Neural cell (in vitro differentiated cells): ENCODE measurements around the gene ZNF493. TPM values are rescaled to one million over a fixed set of nuclear protein-coding genes. Genes with fewer than 3 reads are reported as not detected.

Experiments
- H2AFZ ChIP-seq: fragments of 200-600, 300-800 bp; sonication (generic), shearing (Covaris generic); 2 replicates; pipeline ENCODE4 v1.6.0; 2014; ENCODE audit warnings: low read depth, mild to moderate bottlenecking, antibody characterized with exemption, low read length, moderate library complexity
- H3F3A ChIP-seq: fragments of 200-600 bp; shearing (Covaris generic); 2 replicates; pipeline ENCODE4 v1.6.1; 2016; ENCODE audit warnings: mild to moderate bottlenecking, moderate library complexity, mixed read lengths, antibody characterized with exemption, low read length; ENCODE audit not compliant: insufficient read depth, poor library complexity, severe bottlenecking
- H3K27ac ChIP-seq: fragments of 200-600, 300-800 bp; sonication (generic), shearing (Covaris generic); 2 replicates; pipeline ENCODE4 v1.5.1; 2014; ENCODE audit warnings: mild to moderate bottlenecking, low read length, moderate library complexity
- H3K27me3 ChIP-seq: fragments of 300-800, 200-600 bp; sonication (generic), shearing (Covaris generic); 2 replicates; pipeline ENCODE4 v1.6.0; 2014; ENCODE audit warnings: mild to moderate bottlenecking, low read depth, low read length, moderate library complexity; ENCODE audit not compliant: insufficient read depth
- H3K36me3 ChIP-seq: fragments of 300-800, 200-600 bp; sonication (generic), shearing (Covaris generic); 2 replicates; pipeline ENCODE4 v1.5.1; 2014; ENCODE audit warnings: mild to moderate bottlenecking, antibody characterized with exemption, low read length, moderate library complexity; ENCODE audit not compliant: insufficient read depth
- H3K4me2 ChIP-seq: fragments of 300-800, 200-600 bp; sonication (generic), shearing (Covaris generic); 2 replicates; pipeline ENCODE4 v1.6.0; 2014; ENCODE audit warnings: mild to moderate bottlenecking, low read length
- H3K4me3 ChIP-seq: fragments of 300-800, 200-600 bp; sonication (generic), shearing (Covaris generic); 2 replicates; pipeline ENCODE4 v1.5.1; 2014; ENCODE audit warnings: mild to moderate bottlenecking, low read length, moderate library complexity
- H3K79me2 ChIP-seq: fragments of 200-600 bp; shearing (Covaris generic); replicated peaks from 2 replicates; pipeline ENCODE4 v1.6.0; 2014; ENCODE audit warnings: mild to moderate bottlenecking, low read length, moderate library complexity; ENCODE audit not compliant: insufficient read depth
- H3K9ac ChIP-seq: fragments of 300-800, 200-600 bp; sonication (generic), shearing (Covaris generic); 2 replicates; pipeline ENCODE4 v1.6.1; 2016; ENCODE audit warnings: mild to moderate bottlenecking, low read length, mixed read lengths
- H3K9me2 ChIP-seq: fragments of 200-600 bp; shearing (Covaris generic); 2 replicates; pipeline ENCODE4 v1.6.1; 2016; ENCODE audit warnings: mild to moderate bottlenecking, low read length, mixed read lengths; ENCODE audit not compliant: insufficient read depth
- H3K9me3 ChIP-seq: fragments of 200-600, 300-800 bp; sonication (generic), shearing (Covaris generic); 2 replicates; pipeline ENCODE4 v1.6.1; 2016; ENCODE audit warnings: mild to moderate bottlenecking, mixed run types, low read length, moderate library complexity, mixed read lengths
- H4K20me1 ChIP-seq: fragments of 200-600 bp; shearing (Covaris generic); 2 replicates; pipeline ENCODE4 v1.6.1; 2016; ENCODE audit warnings: mild to moderate bottlenecking, mixed run types; ENCODE audit not compliant: insufficient read depth
- CTCF ChIP-seq: fragments of 450-650 bp; IDR thresholded peaks from 2 replicates; pipeline ENCODE4 v1.5.1; 2014; ENCODE audit warnings: antibody characterized with exemption, mild to moderate bottlenecking, moderate library complexity; ENCODE audit not compliant: poor library complexity, severe bottlenecking
- EP300 ChIP-seq: fragments of 450-650 bp; conservative IDR thresholded peaks from 2 replicates; pipeline ENCODE4 v1.6.1; 2014; ENCODE audit warnings: antibody characterized with exemption, mild to moderate bottlenecking, moderate library complexity; ENCODE audit not compliant: poor library complexity, severe bottlenecking
- EZH2 ChIP-seq: fragments of 200-600, 300-800 bp; shearing (Covaris generic), sonication (generic); IDR thresholded peaks from 2 replicates; pipeline ENCODE4 v1.6.1; 2014; ENCODE audit warnings: antibody characterized with exemption, low read length, borderline replicate concordance, mild to moderate bottlenecking; ENCODE audit not compliant: insufficient read depth, poor library complexity, severe bottlenecking
- MXI1 ChIP-seq: fragments of 450-650 bp; conservative IDR thresholded peaks from 2 replicates; pipeline ENCODE4 v1.6.1; 2014; ENCODE audit warnings: antibody characterized with exemption, mild to moderate bottlenecking; ENCODE audit not compliant: poor library complexity, severe bottlenecking
- POLR2AphosphoS5 ChIP-seq: IDR thresholded peaks from 2 replicates; pipeline ENCODE4 v1.6.1; 2012
- RAD21 ChIP-seq: fragments of 450-650 bp; conservative IDR thresholded peaks from 2 replicates; pipeline ENCODE4 v1.6.1; 2014; ENCODE audit warnings: antibody characterized with exemption, mild to moderate bottlenecking, moderate library complexity
- REST ChIP-seq: IDR thresholded peaks from 2 replicates; pipeline ENCODE4 v1.6.1; 2012; ENCODE audit warnings: borderline replicate concordance
- SMC3 ChIP-seq: fragments of 450-650 bp; conservative IDR thresholded peaks from 2 replicates; pipeline ENCODE4 v1.6.1; 2014; ENCODE audit warnings: antibody characterized with exemption, mild to moderate bottlenecking, moderate library complexity; ENCODE audit not compliant: poor library complexity
- TAF1 ChIP-seq: IDR thresholded peaks from 2 replicates; pipeline ENCODE4 v1.6.1; 2012; ENCODE audit warnings: low read depth
- polyA minus RNA-seq: library from RNA; depleted of rRNA, polyadenylated mRNA; stranded (reverse); fragments of >200 nt; gene quantifications from 2 replicates; pipeline ENCODE4 v1.2.3, GENCODE V29; 2014
- polyA plus RNA-seq: library from polyadenylated mRNA; depleted of rRNA; stranded (reverse); fragments of >200 nt; gene quantifications from 2 replicates; pipeline ENCODE4 v1.2.3, GENCODE V29; 2014

Gene ZNF493
- polyA plus RNA-seq (85.8 and 92.2 TPM in 2 replicates), polyA minus RNA-seq (181 and 214 TPM in 2 replicates)

- Histone ChIP-seq H3K27ac (peak within 1 kb of the TSS; percentile 95), H3K4me3 (peak within 1 kb of the TSS; percentile 82), H3K79me2 (peaks cover 38% of the 10 kb centered on the region), H4K20me1 (no peaks in the 10 kb centered on the region), H3K36me3 (peaks cover 4% of the 10 kb centered on the region), H3K9ac (peak within 1 kb of the TSS; percentile 92), H3K9me3 (peaks cover 3% of the 10 kb centered on the region), H3K4me2 (peak within 1 kb of the TSS; percentile 95), H3F3A (no peaks in the 10 kb centered on the region), H2AFZ (peak within 1 kb of the TSS; percentile 86), H3K9me2 (no peaks in the 10 kb centered on the region), H3K27me3 (no peaks in the 10 kb centered on the region)
- TF ChIP-seq CTCF (no peak), RAD21 (no peak), SMC3 (peak; percentile 45), POLR2AphosphoS5 (peak; percentile 97), EP300 (peak; percentile 43), MXI1 (peak; percentile 81), TAF1 (peak; percentile 97), REST (peak; percentile 97), EZH2 (no peak)
These were observed at the start of gene ZNF493 for GRCh38 chr19:21396893-21397572. Gene ZNF493 (plus strand): TSS chr19:21397133. CDS start chr19:21397238, 105 bp downstream.

- no peaks in the 10 kb centered on the region for H3F3A ChIP-seq
- no peak overlapping the region for H3K9ac ChIP-seq
- no peaks in the 10 kb centered on the region for H3K79me2 ChIP-seq
- H3K36me3 ChIP-seq, result no peaks in the 10 kb centered on the region
- H3K9me2 ChIP-seq, result no peaks in the 10 kb centered on the region
- no peak overlapping the region for H3K4me3 ChIP-seq
- H3K9me3 ChIP-seq, result no peaks in the 10 kb centered on the region
- no peaks in the 10 kb centered on the region for H3K27me3 ChIP-seq
- no peak overlapping the region for H3K27ac ChIP-seq
- H4K20me1 ChIP-seq, result no peaks in the 10 kb centered on the region
- no peak for TF ChIP-seq RAD21
- no peak for TF ChIP-seq TAF1
- no peak for TF ChIP-seq SMC3
- no peak for TF ChIP-seq MXI1
- H2AFZ ChIP-seq, result no peak overlapping the region
- no peak overlapping the region for H3K4me2 ChIP-seq
These were observed 44.1 kb upstream of the ZNF493 start for GRCh38 chr19:21352830-21353229.
